ENCODE results near the gene BAK1.

BAK1 gene

DNA sequence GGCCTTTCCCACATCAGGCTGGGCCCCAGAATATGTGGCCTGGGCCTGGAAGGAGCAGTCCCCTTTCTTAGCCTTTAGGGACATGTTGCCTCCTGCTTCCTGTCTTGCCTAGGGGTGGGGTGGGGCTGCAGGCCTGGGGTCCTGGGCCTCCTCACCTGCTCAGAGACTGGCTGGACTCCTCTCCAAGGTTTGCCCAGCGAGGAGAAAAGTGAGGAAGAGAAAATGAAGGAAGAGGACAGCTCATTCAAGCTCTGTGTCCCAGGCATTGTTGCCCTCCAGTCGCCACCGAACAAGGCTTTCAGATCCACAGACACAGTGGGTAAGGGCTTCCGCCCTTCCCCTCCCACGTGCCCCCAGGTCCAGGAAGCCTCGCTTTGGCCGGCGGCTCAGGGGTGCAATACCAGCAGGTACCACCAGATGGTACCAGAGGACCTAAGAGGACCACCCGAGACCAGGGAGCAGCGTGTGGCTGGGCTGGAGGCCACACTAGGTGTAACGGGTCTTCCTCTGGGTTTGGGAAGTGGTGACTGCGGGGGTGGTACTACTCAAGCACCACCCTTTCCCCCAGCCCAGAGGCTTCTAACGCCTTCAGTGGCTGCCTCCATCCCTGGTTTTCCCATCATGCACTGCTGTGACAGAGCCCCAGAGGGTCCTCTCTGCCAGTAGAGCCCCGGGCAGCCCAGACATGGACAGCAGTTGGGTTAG is 5.5 kb upstream of the BAK1 start:
- TF ChIP-seq, protein P1, sequence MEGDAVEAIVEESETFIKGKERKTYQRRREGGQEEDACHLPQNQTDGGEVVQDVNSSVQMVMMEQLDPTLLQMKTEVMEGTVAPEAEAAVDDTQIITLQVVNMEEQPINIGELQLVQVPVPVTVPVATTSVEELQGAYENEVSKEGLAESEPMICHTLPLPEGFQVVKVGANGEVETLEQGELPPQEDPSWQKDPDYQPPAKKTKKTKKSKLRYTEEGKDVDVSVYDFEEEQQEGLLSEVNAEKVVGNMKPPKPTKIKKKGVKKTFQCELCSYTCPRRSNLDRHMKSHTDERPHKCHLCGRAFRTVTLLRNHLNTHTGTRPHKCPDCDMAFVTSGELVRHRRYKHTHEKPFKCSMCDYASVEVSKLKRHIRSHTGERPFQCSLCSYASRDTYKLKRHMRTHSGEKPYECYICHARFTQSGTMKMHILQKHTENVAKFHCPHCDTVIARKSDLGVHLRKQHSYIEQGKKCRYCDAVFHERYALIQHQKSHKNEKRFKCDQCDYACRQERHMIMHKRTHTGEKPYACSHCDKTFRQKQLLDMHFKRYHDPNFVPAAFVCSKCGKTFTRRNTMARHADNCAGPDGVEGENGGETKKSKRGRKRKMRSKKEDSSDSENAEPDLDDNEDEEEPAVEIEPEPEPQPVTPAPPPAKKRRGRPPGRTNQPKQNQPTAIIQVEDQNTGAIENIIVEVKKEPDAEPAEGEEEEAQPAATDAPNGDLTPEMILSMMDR (IDR thresholded peaks at IDR 0.05; ENCODE audit: low read depth, low read length), result peak; percentile 97
- no peak overlapping the region for H3K4me3 ChIP-seq (ENCODE audit: low read depth, low read length)

DNA sequence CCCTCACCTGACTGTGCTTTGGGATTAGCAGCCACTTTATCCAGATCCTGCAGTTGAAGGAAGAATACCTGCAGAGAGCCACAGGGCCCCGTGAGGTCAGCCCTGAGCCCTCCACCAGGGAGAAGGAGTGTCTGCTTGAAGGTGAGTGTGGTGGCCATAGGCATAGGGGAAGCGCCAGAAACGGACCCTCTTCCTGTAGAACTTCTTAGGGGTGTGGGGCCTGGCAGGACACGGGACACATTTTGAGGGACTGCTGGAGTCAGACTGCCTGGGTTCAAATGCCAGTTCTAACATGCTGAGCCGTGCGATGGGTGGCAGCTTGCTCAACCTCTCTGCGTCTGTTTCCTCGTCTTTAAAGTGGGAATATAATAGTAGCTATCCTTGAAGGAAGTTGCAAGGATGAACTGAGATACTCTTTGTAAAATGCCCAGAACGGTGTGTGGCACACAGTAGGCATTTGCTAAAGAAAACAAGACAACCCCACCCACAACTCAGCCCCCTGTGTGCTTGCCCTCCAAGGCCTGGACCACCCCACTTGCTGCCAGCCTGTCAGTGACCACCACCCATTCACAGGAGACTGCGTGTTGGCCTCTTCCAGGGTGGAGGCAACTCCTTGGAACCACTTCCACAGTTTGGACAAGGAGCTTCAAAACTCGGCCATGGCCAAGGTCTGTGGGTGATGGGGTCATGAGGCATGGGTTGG is 4.8 kb upstream of the BAK1 start:
- no peak overlapping the region for H3K4me3 ChIP-seq (ENCODE audit: low read depth, low read length)
- TF ChIP-seq, protein P1 (IDR thresholded peaks at IDR 0.05; ENCODE audit: low read depth, low read length), result peak; percentile 3; the same call in 1 of the 2 replicates

GRCh38 chr6:33583591-33584155 is 3.6 kb upstream of the BAK1 start:
- TF ChIP-seq, protein P1 (IDR thresholded peaks at IDR 0.05; ENCODE audit: low read depth, low read length), result peak; percentile 47
- H3K4me3 ChIP-seq (ENCODE audit: low read depth, low read length), result no peak overlapping the region

DNA sequence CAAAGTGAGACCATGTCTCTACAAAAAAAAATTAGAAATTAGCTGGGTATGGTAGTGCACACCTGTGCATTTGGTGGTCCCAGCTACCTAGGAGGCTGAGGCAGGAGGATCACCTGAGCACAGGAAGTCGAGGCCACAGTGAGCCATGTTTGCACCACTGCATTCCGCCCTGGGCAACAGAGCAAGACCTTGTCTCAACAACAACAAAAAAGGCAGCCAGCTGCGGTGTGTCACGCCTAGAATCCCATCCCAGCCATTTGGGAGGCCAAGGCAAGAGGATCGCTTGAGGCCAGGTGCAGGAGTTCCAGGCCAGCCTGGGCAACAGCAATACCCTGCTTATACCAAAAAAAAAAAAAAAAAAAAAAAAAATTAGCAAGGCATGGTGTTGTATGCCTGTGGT is 1.1 kb upstream of the BAK1 start:
- H3K4me3 ChIP-seq (ENCODE audit: low read depth, low read length), result no peak overlapping the region
- TF ChIP-seq, protein P1 (IDR thresholded peaks at IDR 0.05; ENCODE audit: low read depth, low read length), result no peak

GRCh38 chr6:33578588-33579011 is 1.5 kb downstream of the BAK1 start:
- H3K4me3 ChIP-seq (ENCODE audit: low read depth, low read length), result peak overlapping the region; percentile 97

DNA sequence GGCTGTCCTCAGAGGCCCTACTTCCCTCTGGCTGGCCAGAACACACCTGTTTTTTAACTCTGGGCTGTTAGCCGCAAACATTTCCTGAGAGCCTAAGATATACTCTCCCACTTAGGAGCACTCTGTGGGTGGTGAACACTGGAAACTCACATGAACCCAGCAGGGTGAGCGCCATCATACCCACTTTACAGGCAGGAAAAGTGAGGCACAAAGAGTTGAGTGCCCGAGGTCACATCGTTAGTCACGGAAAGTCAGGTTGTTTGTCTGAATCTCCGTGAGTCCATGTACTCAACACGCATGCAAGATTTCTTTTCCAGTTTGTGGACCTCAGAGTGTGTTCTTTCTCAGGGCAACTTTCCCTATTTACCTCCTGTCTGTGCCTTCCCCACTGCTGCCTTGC is 1.9 kb downstream of the BAK1 start:
- H3K4me3 ChIP-seq (ENCODE audit: low read depth, low read length), result no peak overlapping the region

More at GRCh38 chr6:33578588-33579011, 1.5 kb downstream of the BAK1 start:
- TF ChIP-seq, protein P1 (IDR thresholded peaks at IDR 0.05; ENCODE audit: low read depth, low read length), result no peak

More for the DNA sequence above, 1.9 kb downstream of the BAK1 start:
- TF ChIP-seq, protein P1 (IDR thresholded peaks at IDR 0.05; ENCODE audit: low read depth, low read length), result no peak
